OCI-LY3 (cell line): Measurements from ENCODE around the gene CPA3.

Experiments
- H2AFZ ChIP-seq: fragments of 200-600, 300-600 bp; shearing (Covaris generic); 2 replicates; pipeline ENCODE4 v1.6.0; 2014; ENCODE audit warnings: antibody characterized with exemption, low read depth, low read length
- H3K27ac ChIP-seq: fragments of 200-600, 300-600 bp; sonication (generic); 2 replicates; pipeline ENCODE4 v1.5.1; 2014; ENCODE audit warnings: mild to moderate bottlenecking, low read length, moderate library complexity, mixed read lengths
- H3K27me3 ChIP-seq: fragments of 200-600, 300-600 bp; sonication (generic); 2 replicates; pipeline ENCODE4 v1.6.1; 2014; ENCODE audit warnings: low read depth, low read length, mixed read lengths
- H3K36me3 ChIP-seq: fragments of 200-600, 300-600 bp; sonication (generic); replicated peaks from 2 replicates; pipeline ENCODE3; 2014; ENCODE audit warnings: low read depth, low read length, mixed read lengths
- H3K4me1 ChIP-seq: fragments of 300-600, 200-600 bp; sonication (generic); 2 replicates; pipeline ENCODE4 v1.6.1; 2014; ENCODE audit warnings: low read length, mixed read lengths
- H3K4me2 ChIP-seq: fragments of 200-600, 300-600 bp; sonication (generic); 2 replicates; pipeline ENCODE4 v1.6.1; 2014; ENCODE audit warnings: low read length, mixed read lengths
- H3K4me3 ChIP-seq: fragments of 300-600, 200-600 bp; sonication (generic); 2 replicates; pipeline ENCODE4 v1.5.1; 2014; ENCODE audit warnings: antibody characterized with exemption, mild to moderate bottlenecking, low read length, moderate library complexity
- H3K79me2 ChIP-seq: fragments of 300-600, 200-600 bp; shearing (Covaris generic); 2 replicates; pipeline ENCODE4 v1.6.1; 2014; ENCODE audit warnings: mild to moderate bottlenecking, low read length, mixed read lengths
- H3K9ac ChIP-seq: fragments of 300-600, 200-600 bp; shearing (Covaris generic); 2 replicates; pipeline ENCODE4 v1.6.0; 2014; ENCODE audit warnings: mild to moderate bottlenecking, low read length, moderate library complexity
- H3K9me3 ChIP-seq: fragments of 200-600, 300-600 bp; shearing (Covaris generic); 2 replicates; pipeline ENCODE4 v1.6.1; 2014; ENCODE audit warnings: low read length, mixed read lengths; ENCODE audit not compliant: insufficient read depth
- H4K20me1 ChIP-seq: fragments of 200-600, 300-600 bp; sonication (generic); 2 replicates; pipeline ENCODE4 v1.6.1; 2016; ENCODE audit warnings: low read length, mixed read lengths; ENCODE audit not compliant: insufficient read depth
- EZH2phosphoT487 ChIP-seq: fragments of 200-600 bp; shearing (Covaris generic); IDR thresholded peaks from 2 replicates; pipeline ENCODE4 v1.6.1; 2018; ENCODE audit warnings: antibody characterized with exemption, mixed run types, low read depth
- TF ChIP-seq, protein P1 (sequence below): fragments of 200-600, 300-600 bp; sonication (generic); IDR thresholded peaks from 2 replicates; pipeline ENCODE4 v1.5.1; 2014; ENCODE audit warnings: antibody characterized with exemption, low read length, low read depth

CPA3 gene

DNA sequence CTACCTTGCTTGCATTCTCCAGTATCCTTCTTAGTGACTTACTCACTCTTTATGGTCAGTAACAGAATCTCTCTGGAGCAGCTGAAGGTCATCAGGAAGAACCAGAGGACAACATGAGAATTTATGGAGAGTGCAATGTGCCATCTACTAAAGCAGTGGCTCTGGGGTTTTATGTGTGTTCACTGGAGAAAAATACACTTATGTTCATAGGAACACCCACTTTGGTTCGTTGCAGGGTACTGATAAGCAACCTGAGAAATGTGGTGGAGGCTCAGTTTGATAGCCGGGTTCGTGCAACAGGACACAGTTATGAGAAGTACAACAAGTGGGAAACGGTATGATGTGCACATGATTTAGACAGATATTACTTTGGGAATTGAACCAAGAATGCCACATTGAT, 24.6 kb upstream of the CPA3 start:
- H3K79me2 ChIP-seq: no peaks in the 10 kb centered on the region
- H3K27me3 ChIP-seq: no peaks in the 10 kb centered on the region
- no peak overlapping the region for H3K4me2 ChIP-seq
- no peak overlapping the region for H3K9ac ChIP-seq
- H3K27ac ChIP-seq: no peak overlapping the region
- TF ChIP-seq, protein P1, sequence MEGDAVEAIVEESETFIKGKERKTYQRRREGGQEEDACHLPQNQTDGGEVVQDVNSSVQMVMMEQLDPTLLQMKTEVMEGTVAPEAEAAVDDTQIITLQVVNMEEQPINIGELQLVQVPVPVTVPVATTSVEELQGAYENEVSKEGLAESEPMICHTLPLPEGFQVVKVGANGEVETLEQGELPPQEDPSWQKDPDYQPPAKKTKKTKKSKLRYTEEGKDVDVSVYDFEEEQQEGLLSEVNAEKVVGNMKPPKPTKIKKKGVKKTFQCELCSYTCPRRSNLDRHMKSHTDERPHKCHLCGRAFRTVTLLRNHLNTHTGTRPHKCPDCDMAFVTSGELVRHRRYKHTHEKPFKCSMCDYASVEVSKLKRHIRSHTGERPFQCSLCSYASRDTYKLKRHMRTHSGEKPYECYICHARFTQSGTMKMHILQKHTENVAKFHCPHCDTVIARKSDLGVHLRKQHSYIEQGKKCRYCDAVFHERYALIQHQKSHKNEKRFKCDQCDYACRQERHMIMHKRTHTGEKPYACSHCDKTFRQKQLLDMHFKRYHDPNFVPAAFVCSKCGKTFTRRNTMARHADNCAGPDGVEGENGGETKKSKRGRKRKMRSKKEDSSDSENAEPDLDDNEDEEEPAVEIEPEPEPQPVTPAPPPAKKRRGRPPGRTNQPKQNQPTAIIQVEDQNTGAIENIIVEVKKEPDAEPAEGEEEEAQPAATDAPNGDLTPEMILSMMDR: no peak
- TF ChIP-seq EZH2phosphoT487: no peak
- no peak overlapping the region for H3K4me3 ChIP-seq
- H4K20me1 ChIP-seq: no peaks in the 10 kb centered on the region
- no peaks in the 10 kb centered on the region for H3K36me3 ChIP-seq
- H2AFZ ChIP-seq: no peak overlapping the region
- H3K9me3 ChIP-seq: no peaks in the 10 kb centered on the region
- H3K4me1 ChIP-seq: no peaks in the 10 kb centered on the region

DNA sequence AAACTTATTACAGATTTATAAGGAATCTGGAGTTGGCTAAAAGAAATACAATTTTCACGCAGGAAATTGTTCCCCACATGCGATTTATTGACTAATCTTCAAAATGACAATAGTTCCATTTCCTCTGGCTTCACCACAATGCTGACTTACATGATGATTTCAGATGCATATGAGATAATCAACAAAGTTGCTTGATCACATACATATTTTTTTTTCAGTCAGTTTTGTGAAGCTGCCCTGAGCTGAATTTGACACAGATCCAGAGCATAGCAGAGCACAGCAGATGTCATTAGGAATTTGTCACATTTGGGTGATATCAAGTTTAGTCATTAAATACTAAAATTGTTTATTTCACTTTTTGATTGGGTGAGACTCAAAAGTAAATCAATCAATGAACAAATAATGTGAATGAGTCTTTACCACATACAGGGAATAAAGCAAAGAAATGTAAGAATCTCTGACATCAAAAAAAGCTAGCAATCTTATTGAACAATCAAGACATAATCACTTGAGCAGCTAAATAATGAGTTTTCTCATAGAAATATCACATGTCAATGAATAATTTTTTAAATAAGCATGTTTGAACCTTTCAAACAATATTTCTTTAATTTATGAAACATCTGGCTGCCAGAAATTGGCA, 19.2 kb upstream of the CPA3 start:
- H2AFZ ChIP-seq: no peak overlapping the region
- no peak overlapping the region for H3K27ac ChIP-seq
- no peak overlapping the region for H3K4me2 ChIP-seq
- no peaks in the 10 kb centered on the region for H3K79me2 ChIP-seq
- TF ChIP-seq, protein P1: no peak
- no peak for TF ChIP-seq EZH2phosphoT487
- no peaks in the 10 kb centered on the region for H3K4me1 ChIP-seq
- H3K9ac ChIP-seq: no peak overlapping the region
- H3K4me3 ChIP-seq: no peak overlapping the region
- no peaks in the 10 kb centered on the region for H4K20me1 ChIP-seq
- H3K36me3 ChIP-seq: no peaks in the 10 kb centered on the region
- no peaks in the 10 kb centered on the region for H3K27me3 ChIP-seq
- H3K9me3 ChIP-seq: no peaks in the 10 kb centered on the region

DNA sequence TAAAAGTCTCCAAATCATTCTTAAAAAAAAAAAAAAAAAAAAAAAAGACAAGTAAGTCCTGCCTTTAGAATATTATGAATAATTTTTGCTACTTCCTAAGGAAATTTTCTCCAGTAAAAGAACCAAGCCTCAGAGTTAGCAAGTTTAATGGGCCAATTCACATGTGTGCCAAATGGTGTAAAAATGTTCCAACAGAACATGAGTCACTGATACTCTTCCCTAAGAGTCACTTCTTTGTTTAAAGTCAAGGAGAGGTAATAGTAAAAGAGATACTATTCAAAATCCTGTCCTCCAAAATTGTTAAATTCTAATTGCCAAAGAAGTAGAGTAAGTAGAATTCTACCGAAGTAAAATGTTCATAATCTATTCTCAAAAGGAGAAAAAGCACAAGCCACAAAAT, 17.7 kb upstream of the CPA3 start:
- no peak overlapping the region for H3K4me2 ChIP-seq
- no peak for TF ChIP-seq EZH2phosphoT487
- TF ChIP-seq, protein P1: no peak
- no peaks in the 10 kb centered on the region for H3K27me3 ChIP-seq
- no peak overlapping the region for H2AFZ ChIP-seq
- H3K27ac ChIP-seq: no peak overlapping the region
- H3K9me3 ChIP-seq: no peaks in the 10 kb centered on the region
- H3K79me2 ChIP-seq: no peaks in the 10 kb centered on the region
- H3K9ac ChIP-seq: no peak overlapping the region
- H3K4me3 ChIP-seq: no peak overlapping the region
- no peaks in the 10 kb centered on the region for H3K4me1 ChIP-seq
- H3K36me3 ChIP-seq: no peaks in the 10 kb centered on the region
- H4K20me1 ChIP-seq: no peaks in the 10 kb centered on the region

DNA sequence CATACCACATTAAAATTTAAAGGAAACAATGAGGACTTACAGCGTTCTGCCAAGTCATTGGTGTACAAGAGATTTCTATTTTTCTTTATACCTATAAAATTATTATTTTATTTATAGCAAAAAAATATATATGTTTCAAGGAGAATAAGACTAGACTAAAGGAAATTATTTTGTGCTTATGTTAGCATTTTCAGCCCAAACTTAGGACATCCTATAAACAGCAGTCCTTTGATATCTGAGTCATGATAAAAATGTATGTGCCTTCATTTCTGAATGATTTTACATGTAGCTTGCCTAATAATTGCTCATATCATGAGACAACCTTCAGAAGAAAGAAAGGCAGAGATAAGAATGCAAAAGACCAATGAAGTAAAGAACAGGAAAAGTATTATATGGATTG, 16.7 kb upstream of the CPA3 start:
- H3K9me3 ChIP-seq: no peaks in the 10 kb centered on the region
- H3K79me2 ChIP-seq: no peaks in the 10 kb centered on the region
- H3K4me3 ChIP-seq: no peak overlapping the region
- H3K9ac ChIP-seq: no peak overlapping the region
- no peak overlapping the region for H2AFZ ChIP-seq
- H4K20me1 ChIP-seq: no peaks in the 10 kb centered on the region
- H3K4me1 ChIP-seq: no peaks in the 10 kb centered on the region
- no peaks in the 10 kb centered on the region for H3K27me3 ChIP-seq
- H3K4me2 ChIP-seq: no peak overlapping the region
- no peak overlapping the region for H3K27ac ChIP-seq
- no peak for TF ChIP-seq EZH2phosphoT487
- H3K36me3 ChIP-seq: no peaks in the 10 kb centered on the region
